CD14-positive monocyte (primary cell): Measurements from ENCODE around the gene ATAD5. TPM values are rescaled to one million over a fixed set of nuclear protein-coding genes. Genes with fewer than 3 reads are reported as not detected.
A peak's percentile ranks its signal among the peaks of the same experiment; 100 is the strongest.

Experiments
- DNase-seq, 3 donors: peaks; one replicate each; pipeline ENCODE4 v3.0.0-alpha.2; 2011 to 2022
- H2AFZ ChIP-seq: 2 replicates; pipeline ENCODE4 v1.6.0; 2012; ENCODE audit warnings: mild to moderate bottlenecking, low read depth, low read length, inconsistent platforms; ENCODE audit not compliant: insufficient read depth, poor library complexity, severe bottlenecking
- H3K27ac ChIP-seq, 2 donors: 1 replicate in 1 of 2; 2 replicates in 1 of 2; pipeline ENCODE4 v1.5.1; 2012 to 2013; ENCODE audit warnings: low read length in 2 of 2, control low read depth in 1 of 2, inconsistent platforms in 1 of 2, low read depth in 1 of 2, mild to moderate bottlenecking in 1 of 2
- H3K27me3 ChIP-seq, 2 donors: one replicate each; pipeline versions ENCODE4 v1.6.0 to v1.6.1; 2011 to 2013; ENCODE audit warnings: low read length in 2 of 2; ENCODE audit not compliant: control insufficient read depth in 2 of 2, insufficient read depth in 2 of 2
- H3K36me3 ChIP-seq, 2 donors: replicated peaks in 1 of 2; 1 replicate in 1 of 2; 2 replicates in 1 of 2; pipeline versions ENCODE4 v1.5.1 to v1.6.1; 2012 to 2013; ENCODE audit warnings: low read length in 2 of 2, control low read depth in 1 of 2, inconsistent platforms in 1 of 2, mild to moderate bottlenecking in 1 of 2; ENCODE audit not compliant: insufficient read depth in 2 of 2, control insufficient read depth in 1 of 2
- H3K4me1 ChIP-seq, 2 donors: 1 replicate in 1 of 2; 2 replicates in 1 of 2; pipeline versions ENCODE4 v1.5.1 to v1.6.1; 2012 to 2013; ENCODE audit warnings: low read length in 2 of 2, control low read depth in 1 of 2, inconsistent platforms in 1 of 2, mild to moderate bottlenecking in 1 of 2, moderate library complexity in 1 of 2; ENCODE audit not compliant: insufficient read depth in 2 of 2, control insufficient read depth in 1 of 2
- H3K4me2 ChIP-seq: replicated peaks from 2 replicates; pipeline ENCODE3; 2012; ENCODE audit warnings: low read length, moderate library complexity, mild to moderate bottlenecking; ENCODE audit not compliant: poor library complexity, severe bottlenecking; ENCODE audit errors: extremely low read depth
- H3K4me3 ChIP-seq, 3 experiments: fragments of 200-600 bp in 1 of 3; sonication (generic) in 1 of 3; replicated peaks in 1 of 3; 1 replicate in 2 of 3; 2 replicates in 1 of 3; pipeline ENCODE4 v1.5.1; 2011 to 2013; ENCODE audit warnings: low read length in 3 of 3, mild to moderate bottlenecking in 3 of 3, control low read depth in 2 of 3, low read depth in 2 of 3, inconsistent platforms in 1 of 3, moderate library complexity in 1 of 3
- H3K79me2 ChIP-seq: 2 replicates; pipeline ENCODE4 v1.6.0; 2012; ENCODE audit warnings: mild to moderate bottlenecking, control low read depth, inconsistent platforms, low read length, moderate library complexity; ENCODE audit not compliant: insufficient read depth
- H3K9ac ChIP-seq: 2 replicates; pipeline ENCODE4 v1.6.0; 2017; ENCODE audit warnings: low read length, mild to moderate bottlenecking; ENCODE audit not compliant: insufficient read depth, poor library complexity, severe bottlenecking
- H3K9me3 ChIP-seq, 2 donors: replicated peaks in 1 of 2; 1 replicate in 1 of 2; 2 replicates in 1 of 2; pipeline versions ENCODE4 v1.5.1 to v1.6.1; 2012 to 2013; ENCODE audit warnings: low read length in 2 of 2, control low read depth in 1 of 2; ENCODE audit not compliant: control insufficient read depth in 1 of 2, insufficient read depth in 1 of 2
- H4K20me1 ChIP-seq: 2 replicates; pipeline ENCODE4 v1.6.0; 2012; ENCODE audit warnings: mild to moderate bottlenecking, low read length, control low read depth, moderate library complexity; ENCODE audit not compliant: insufficient read depth
- H3K27ac Mint-ChIP-seq, 7 donors: one replicate each; pipeline ENCODE4 v1.8.0; 2020; ENCODE audit warnings: mild to moderate bottlenecking in 7 of 7, mixed read lengths in 7 of 7, moderate library complexity in 6 of 7, inconsistent platforms in 2 of 7
- H3K27me3 Mint-ChIP-seq, 3 donors: one replicate each; pipeline ENCODE4 v1.8.0; 2021 to 2022; ENCODE audit warnings: low read depth in 3 of 3, mild to moderate bottlenecking in 3 of 3, mixed read lengths in 3 of 3, moderate library complexity in 3 of 3, inconsistent platforms in 1 of 3
- H3K36me3 Mint-ChIP-seq, 2 donors: one replicate each; pipeline ENCODE4 v1.8.0; 2020; ENCODE audit warnings: mixed read lengths in 2 of 2, inconsistent platforms in 1 of 2, mild to moderate bottlenecking in 1 of 2
- H3K4me1 Mint-ChIP-seq: one replicate; pipeline ENCODE4 v1.8.0; 2020; ENCODE audit warnings: mild to moderate bottlenecking, mixed read lengths
- H3K4me3 Mint-ChIP-seq, 2 donors: one replicate each; pipeline ENCODE4 v1.8.0; 2020; ENCODE audit warnings: mild to moderate bottlenecking in 2 of 2, mixed read lengths in 2 of 2, moderate library complexity in 1 of 2
- H3K9me3 Mint-ChIP-seq, 7 donors: one replicate each; pipeline ENCODE4 v1.8.0; 2020 to 2022; ENCODE audit warnings: mixed read lengths in 7 of 7, mild to moderate bottlenecking in 6 of 7, moderate library complexity in 6 of 7, inconsistent platforms in 2 of 7
- CTCF ChIP-seq: fragments of 200-600 bp; IDR thresholded peaks from one replicate; pipeline ENCODE4 v1.8.0; 2022; ENCODE audit warnings: antibody characterized with exemption, mild to moderate bottlenecking
- WGBS: methylation state at CpG from one replicate; pipeline ENCODE4 v1.1.5; 2013; ENCODE audit warnings: missing lambda C conversion rate; ENCODE audit not compliant: insufficient coverage; 5-methylcytosine and 5-hydroxymethylcytosine counted together
- intact Hi-C, 2 donors: fragments of 100-400 bp; cut with micrococcal nuclease; formaldehyde crosslinking; loops; one replicate each; pipeline versions ENCODE4 v1.15.0 to v1.15.1; 2023
- polyA plus RNA-seq, 3 donors: library from polyadenylated mRNA; depleted of rRNA in 1 of 3; unstranded in 2 of 3; stranded (reverse) in 1 of 3; fragments of 300-500 nt in 2 of 3; fragments of >200 nt in 1 of 3; fragmentation: Illumina TruSeq in 2 of 3; gene quantifications; 1 replicate in 2 of 3; 2 replicates in 1 of 3; pipeline ENCODE4 v1.2.3, GENCODE V29; 2012 to 2021

Gene ATAD5
- polyA plus RNA-seq, 3 donors: 0.24 to 0.57 (median 0.42) TPM

- peaks cover 26 to 35% of the 10 kb centered on the region in 2 donors for H3K4me1 ChIP-seq
- peaks cover 0 to 2% (median 0%) of the 10 kb centered on the region in 7 donors for H3K9me3 Mint-ChIP-seq
- H3K27me3 ChIP-seq: no peaks in the 10 kb centered on the region
- H3K27ac ChIP-seq: no peak overlapping the region
- no peak for DNase-seq
- H3K4me3 ChIP-seq: no peak overlapping the region
- H3K36me3 Mint-ChIP-seq: peaks cover 0 to 2% of the 10 kb centered on the region in 2 donors
- H3K27me3 Mint-ChIP-seq: peaks cover 0 to 3% (median 0%) of the 10 kb centered on the region in 3 donors
- TF ChIP-seq CTCF: no peak
- H3K36me3 ChIP-seq: no peaks in the 10 kb centered on the region
- no peaks in the 10 kb centered on the region for H3K9me3 ChIP-seq
- peaks cover 22% of the 10 kb centered on the region for H3K4me1 Mint-ChIP-seq
- H2AFZ ChIP-seq: no peak overlapping the region
- intact Hi-C loops: loop anchor here in 1 of 2 donors (10.0 kb wide), 1 partner anchor 476 kb away; no protein-coding TSS in a partner anchor
- 80% methylated on average over 1 of the region's 5 CpGs for WGBS
- H3K27ac Mint-ChIP-seq: peak overlapping the region in 1 of 7 donors; percentile 50
- H3K4me3 Mint-ChIP-seq: no peak overlapping the region
- no peak overlapping the region for H3K9ac ChIP-seq
- H3K79me2 ChIP-seq: peaks cover 33% of the 10 kb centered on the region
- H3K4me2 ChIP-seq: no peak overlapping the region
- no peaks in the 10 kb centered on the region for H4K20me1 ChIP-seq
These were observed 2.7 kb upstream of the ATAD5 start for GRCh38 chr17:30829022-30829421.

GRCh38 chr17:30831257-30831656 is 509 bp upstream of the ATAD5 start:
- intact Hi-C loops: no loop called here
- peak overlapping the region in 1 of 2 donors; percentile 75 for H3K27ac ChIP-seq
- no peaks in the 10 kb centered on the region for H3K27me3 ChIP-seq
- Mint-ChIP-seq H3K9me3 (peaks cover 0 to 2% (median 0%) of the 10 kb centered on the region in 7 donors), H3K27ac (peak overlapping the region in 5 of 7 donors; percentile 84 to 96 (median 86)), H3K4me1 (peaks cover 18% of the 10 kb centered on the region), H3K27me3 (peaks cover 0 to 2% (median 0%) of the 10 kb centered on the region in 3 donors), H3K4me3 (peak overlapping the region; percentile 98 to 99), H3K36me3 (no peaks in the 10 kb centered on the region)
- H2AFZ ChIP-seq: peak overlapping the region; percentile 100
- H3K4me2 ChIP-seq: peak overlapping the region; percentile 83
- peak overlapping the region; percentile 80 for H3K9ac ChIP-seq
- H3K79me2 ChIP-seq: peaks cover 43% of the 10 kb centered on the region
- no peaks in the 10 kb centered on the region for H4K20me1 ChIP-seq
- WGBS: 0% methylated on average over 9 of the region's 13 CpGs
- no peaks in the 10 kb centered on the region for H3K9me3 ChIP-seq
- H3K4me1 ChIP-seq: peaks cover 15 to 23% of the 10 kb centered on the region in 2 donors
- H3K4me3 ChIP-seq: peak overlapping the region; percentile 63 to 94 (median 94)
- TF ChIP-seq CTCF: no peak
- no peak for DNase-seq
- peaks cover 0 to 3% of the 10 kb centered on the region in 2 donors for H3K36me3 ChIP-seq
